GM13976 (cell line): Measurements from ENCODE around the gene SLC1A1.
A peak's percentile ranks its signal among the peaks of the same experiment; 100 is the strongest.

Experiments used
- DNase-seq: peaks from one replicate; pipeline ENCODE4 v3.0.0; 2012; ENCODE audit warnings: low spot score
- CTCF ChIP-seq: IDR thresholded peaks from 2 replicates; pipeline ENCODE4 v1.5.1; 2012; ENCODE audit warnings: borderline replicate concordance, mild to moderate bottlenecking; ENCODE audit not compliant: insufficient read depth; ENCODE audit errors: extremely low read depth, missing control alignments, control extremely low read depth
- in situ Hi-C: fragments of 300-500 bp; cut with MboI; formaldehyde crosslinking; loops from one replicate; pipeline ENCODE4 v1.12.0; 2022; ENCODE audit warnings: low sequenced_read_pairs, mixed read lengths, inconsistent platforms; ENCODE audit not compliant: unreplicated experiment

SLC1A1 gene

GRCh38 chr9:4465910-4466309 lies 24.4 kb upstream of the SLC1A1 start:
- DNase-seq = peak; percentile 41
- no peak for TF ChIP-seq CTCF
- in situ Hi-C loops = no loop called here

DNA sequence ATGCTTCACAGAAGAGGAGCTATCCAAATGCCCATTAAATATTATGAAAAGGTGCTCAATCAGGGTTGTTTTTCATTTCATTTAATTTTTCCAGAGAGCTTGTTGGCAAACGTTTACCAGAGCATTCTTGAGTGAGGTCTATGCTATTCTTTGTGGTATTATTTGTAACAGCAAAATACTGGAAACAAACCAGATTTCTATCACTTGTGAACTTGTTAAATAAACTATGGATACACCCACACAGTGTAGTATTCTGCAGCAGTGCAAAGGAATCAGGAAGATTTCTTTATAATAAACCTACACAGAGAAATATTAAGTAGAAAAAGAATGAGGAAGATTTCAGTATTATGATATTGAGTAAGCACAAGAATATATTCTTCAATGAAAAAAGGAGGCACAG lies 15.0 kb upstream of the SLC1A1 start:
- in situ Hi-C loops = no loop called here
- TF ChIP-seq CTCF = no peak
- no peak for DNase-seq

GRCh38 chr9:4486176-4486575 lies 4.1 kb upstream of the SLC1A1 start:
- TF ChIP-seq CTCF = no peak
- peak; percentile 38 for DNase-seq
- in situ Hi-C loops = no loop called here

DNA sequence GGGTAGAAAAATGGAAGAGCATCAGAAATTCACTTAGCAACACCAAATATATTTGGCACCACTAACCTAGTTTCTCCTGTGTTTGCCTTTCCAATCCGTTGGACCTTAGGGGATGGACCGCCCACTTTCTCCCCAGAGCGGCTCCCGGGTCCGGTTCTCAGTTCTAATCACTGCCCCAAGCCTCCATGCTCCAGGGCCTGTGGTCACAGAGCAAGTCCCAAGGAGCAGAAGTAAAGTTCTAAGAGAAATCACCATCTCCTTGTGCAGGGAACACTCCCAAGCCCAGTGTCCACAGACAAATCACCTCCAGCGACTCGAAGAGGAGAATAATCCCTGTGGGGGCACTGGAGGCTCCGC lies 728 bp upstream of the SLC1A1 start:
- in situ Hi-C loops = no loop called here

DNA sequence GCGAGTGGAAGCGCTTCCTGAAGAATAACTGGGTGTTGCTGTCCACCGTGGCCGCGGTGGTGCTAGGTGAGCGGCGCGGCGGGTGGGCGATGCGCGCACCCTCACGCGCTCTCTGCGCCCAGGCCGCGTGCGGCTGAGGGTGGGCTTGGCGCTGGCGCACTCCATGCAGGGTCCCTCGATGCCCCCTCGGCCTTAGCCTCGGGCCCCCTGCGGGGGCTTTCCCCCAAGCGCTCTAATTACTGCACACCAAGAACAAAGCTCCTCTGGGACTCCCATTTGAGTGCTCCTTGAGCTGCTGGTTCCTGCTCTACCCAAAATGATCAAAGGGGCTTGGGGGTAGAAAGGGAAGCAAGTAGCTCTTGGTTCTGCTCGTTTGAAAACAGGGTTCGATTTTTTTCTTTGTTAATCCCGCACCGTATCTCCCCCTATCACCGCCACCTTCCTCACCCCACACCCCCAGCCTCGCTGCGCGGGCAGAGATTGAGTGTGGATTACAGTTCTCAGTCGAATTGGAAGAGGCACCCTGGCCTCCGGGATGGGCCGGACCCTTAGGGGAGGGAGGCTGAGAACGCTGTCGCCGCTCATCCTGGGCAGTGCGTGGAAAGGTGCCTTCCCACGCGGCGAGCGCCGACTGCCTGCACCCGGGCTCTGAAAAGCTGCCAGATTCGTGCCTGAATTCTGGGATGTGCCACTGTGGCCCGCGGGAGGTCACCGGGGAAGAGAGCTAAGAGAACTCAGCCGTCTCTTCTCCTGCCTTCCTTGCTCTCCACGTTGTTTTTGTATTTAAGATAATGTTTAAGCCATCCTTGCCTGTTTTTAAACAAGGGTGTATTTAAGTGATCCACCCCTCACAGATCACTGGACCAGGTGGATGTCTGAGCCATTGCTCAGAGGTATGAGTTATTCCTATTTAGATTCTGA lies 697 bp downstream of the SLC1A1 start:
- TF ChIP-seq CTCF = no peak
- in situ Hi-C loops = no loop called here
- peak; percentile 51 for DNase-seq

More for the DNA sequence above, 728 bp upstream of the SLC1A1 start:
- TF ChIP-seq CTCF = no peak
- peak; percentile 29 for DNase-seq

DNA sequence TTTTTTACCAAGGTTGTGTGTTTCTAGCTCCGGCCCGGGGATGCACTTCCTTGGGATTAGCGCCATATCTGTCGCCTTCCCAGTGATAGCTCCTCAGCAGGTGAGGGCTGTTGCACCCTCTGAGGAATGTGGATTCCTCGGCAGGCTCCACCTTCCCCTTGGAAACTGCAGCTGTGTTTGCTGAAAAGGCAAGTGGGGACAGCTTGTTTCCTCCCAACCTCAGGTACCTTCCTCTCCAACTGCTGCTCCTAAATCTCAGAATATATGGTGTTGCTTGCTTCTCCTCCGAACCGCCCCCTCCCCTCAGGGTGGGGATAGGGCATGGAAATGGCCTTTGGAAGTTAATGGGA lies 1.3 kb downstream of the SLC1A1 start:
- in situ Hi-C loops = no loop called here
- no peak for DNase-seq
- no peak for TF ChIP-seq CTCF

DNA sequence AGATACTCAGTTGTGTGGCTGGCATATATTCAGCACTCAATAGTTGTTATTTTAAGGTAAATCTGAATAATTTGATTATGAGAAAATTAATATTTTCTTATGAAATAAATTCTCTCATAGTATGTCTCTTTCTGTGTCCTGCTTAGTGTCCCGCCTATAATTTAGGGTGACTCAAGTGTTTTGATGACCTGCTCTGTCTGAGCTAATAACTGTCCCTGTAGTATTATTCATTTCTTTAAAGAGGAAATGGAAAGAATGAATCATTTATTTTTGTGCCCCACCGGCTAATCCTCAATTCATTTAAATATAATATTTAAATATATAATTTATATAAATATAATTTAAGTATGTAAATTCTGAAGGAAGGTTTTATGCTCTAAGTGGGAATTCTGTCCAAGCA lies 4.1 kb downstream of the SLC1A1 start:
- DNase-seq = no peak
- no peak for TF ChIP-seq CTCF
- in situ Hi-C loops = no loop called here
